Choroid plexus epithelial cell (primary cell): Measurements from ENCODE around the gene TMEM109.

Source experiments
- DNase-seq: peaks from one replicate; pipeline ENCODE4 v3.0.0-alpha.2; 2010; ENCODE audit warnings: low read depth
- H3K4me3 ChIP-seq: 2 replicates; pipeline ENCODE4 v1.5.1; 2011; ENCODE audit warnings: low read depth, mild to moderate bottlenecking, control low read depth, low read length, moderate library complexity
- CTCF ChIP-seq: conservative IDR thresholded peaks from 2 replicates; pipeline ENCODE4 v1.5.1; 2011; ENCODE audit warnings: low read depth, mild to moderate bottlenecking, control low read depth, inconsistent platforms, low read length, moderate library complexity

Gene TMEM109

GRCh38 chr11:60918251-60918938 lies 4.4 kb downstream of the TMEM109 start:
- no peak for DNase-seq
- no peak overlapping the region for H3K4me3 ChIP-seq
- TF ChIP-seq CTCF: no peak

GRCh38 chr11:60918939-60919265 lies 4.9 kb downstream of the TMEM109 start:
- TF ChIP-seq CTCF: no peak
- H3K4me3 ChIP-seq: no peak overlapping the region
- peak; percentile 80 for DNase-seq

GRCh38 chr11:60919320-60919719 lies 5.4 kb downstream of the TMEM109 start:
- no peak for TF ChIP-seq CTCF
- peak; percentile 12 for DNase-seq
- H3K4me3 ChIP-seq: no peak overlapping the region

- no peak for DNase-seq
- TF ChIP-seq CTCF: no peak
These were observed 6.0 kb downstream of the TMEM109 start for GRCh38 chr11:60919956-60920355.

GRCh38 chr11:60921259-60921658 lies 7.3 kb downstream of the TMEM109 start:
- TF ChIP-seq CTCF: no peak
- no peak for DNase-seq
- H3K4me3 ChIP-seq: no peak overlapping the region

More at GRCh38 chr11:60919956-60920355, 6.0 kb downstream of the TMEM109 start:
- H3K4me3 ChIP-seq: no peak overlapping the region

GRCh38 chr11:60921777-60922335 lies 7.9 kb downstream of the TMEM109 start:
- DNase-seq: no peak
- H3K4me3 ChIP-seq: no peak overlapping the region
- no peak for TF ChIP-seq CTCF

- TF ChIP-seq CTCF: no peak
- no peak overlapping the region for H3K4me3 ChIP-seq
- no peak for DNase-seq
These were observed 8.9 kb downstream of the TMEM109 start for GRCh38 chr11:60922906-60923305.
